Activated naive CD4-positive, alpha-beta T cell treated with anti-CD3 and anti-CD28 coated beads for 36 hours (primary cell): ENCODE results near the gene ESR2. TPM values are rescaled to one million over a fixed set of nuclear protein-coding genes. Genes with fewer than 3 reads are reported as not detected.

Experiments
- CTCF ChIA-PET: fragments of 350-600 bp; sonication (Branson Sonifier 250); formaldehyde crosslinking; loops from one replicate; lab custom pipeline; 2021; ENCODE audit warnings: antibody characterized with exemption; lab: Charles Lee
- DNase-seq: peaks from one replicate; pipeline ENCODE4 v3.0.0-alpha.2; 2020
- H3K27ac Mint-ChIP-seq: one replicate; pipeline ENCODE4 v1.8.0; 2021; ENCODE audit warnings: mild to moderate bottlenecking, mixed read lengths
- H3K27me3 Mint-ChIP-seq: one replicate; pipeline ENCODE4 v1.8.0; 2021; ENCODE audit warnings: low read depth, mixed read lengths
- H3K36me3 Mint-ChIP-seq: one replicate; pipeline ENCODE4 v1.8.0; 2021; ENCODE audit warnings: low read depth, mixed read lengths
- H3K4me1 Mint-ChIP-seq: one replicate; pipeline ENCODE4 v1.8.0; 2021; ENCODE audit warnings: low read depth, mixed read lengths
- H3K4me3 Mint-ChIP-seq: one replicate; pipeline ENCODE4 v1.8.0; 2021; ENCODE audit warnings: mild to moderate bottlenecking, moderate library complexity, mixed read lengths
- H3K9me3 Mint-ChIP-seq: one replicate; pipeline ENCODE4 v1.8.0; 2021; ENCODE audit warnings: mixed read lengths
- intact Hi-C: fragments of 100-400 bp; cut with micrococcal nuclease; formaldehyde crosslinking; loops from one replicate; pipeline ENCODE4 v1.15.1; 2023
- total RNA-seq, 2 experiments: library from RNA; stranded (reverse); gene quantifications; one replicate each; pipeline ENCODE4 v1.2.3, GENCODE V29; 2021

Gene ESR2
- total RNA-seq, 2 experiments from 2014 or later = 0.27 to 0.43 TPM

DNA sequence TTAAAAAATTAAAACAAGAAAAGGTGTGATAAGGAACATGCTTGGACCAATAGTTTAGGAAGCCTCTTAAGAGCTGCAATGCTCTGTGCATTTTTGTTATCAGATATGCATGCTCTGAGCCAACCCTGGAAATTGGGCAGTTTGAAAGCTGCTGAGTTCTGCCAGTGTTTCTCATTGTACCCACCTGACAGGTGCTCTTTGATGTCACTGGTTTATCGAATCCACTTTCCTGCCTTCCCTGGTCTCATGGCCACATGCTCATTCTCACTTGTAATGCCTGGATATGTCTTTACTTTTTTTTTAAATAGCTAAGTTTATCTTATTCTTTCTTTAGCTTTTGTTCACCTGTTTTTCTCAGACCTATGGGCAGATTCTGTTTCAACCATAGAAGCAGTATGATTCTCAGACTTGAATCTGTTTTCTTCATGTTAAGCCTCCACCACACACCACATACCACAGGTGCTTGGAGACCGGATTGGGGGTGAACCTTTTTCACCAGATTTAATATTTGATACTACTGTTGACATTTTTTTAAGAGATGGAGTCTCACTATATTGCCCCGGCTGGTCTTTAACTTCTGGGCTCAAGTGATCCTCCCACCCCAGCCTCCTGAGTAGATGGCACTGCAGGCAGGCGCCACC, 90.7 kb downstream of the ESR2 start:
- CTCF ChIA-PET = interaction anchor here (1.0 to 1.4 kb wide), 2 partner anchors 17 to 100 kb away, joined by 3 read pairs; no protein-coding TSS in a partner anchor
- H3K4me1 Mint-ChIP-seq = no peaks in the 10 kb centered on the region
- H3K9me3 Mint-ChIP-seq = no peaks in the 10 kb centered on the region
- no peak overlapping the region for H3K27ac Mint-ChIP-seq
- no peaks in the 10 kb centered on the region for H3K27me3 Mint-ChIP-seq
- H3K36me3 Mint-ChIP-seq = no peaks in the 10 kb centered on the region
- intact Hi-C loops = no loop called here
- no peak for DNase-seq
- H3K4me3 Mint-ChIP-seq = no peak overlapping the region

DNA sequence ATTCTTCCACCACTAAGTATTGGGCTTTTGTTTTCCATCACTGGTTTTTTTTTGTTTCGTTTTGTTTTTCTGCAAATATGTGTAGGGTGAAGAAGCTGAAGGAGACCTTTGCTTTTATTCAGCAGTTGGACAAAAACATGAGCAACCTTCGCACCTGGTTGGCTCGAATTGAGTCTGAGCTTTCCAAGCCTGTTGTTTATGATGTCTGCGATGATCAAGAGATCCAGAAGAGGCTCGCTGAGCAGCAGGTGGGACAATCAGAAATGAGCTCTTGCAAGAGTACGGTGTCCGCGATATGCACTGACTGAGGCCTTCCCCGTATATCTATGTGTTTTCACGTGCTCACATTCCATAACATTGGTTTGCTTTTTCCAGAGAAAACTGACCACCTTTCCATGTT, 91.5 kb downstream of the ESR2 start:
- H3K27me3 Mint-ChIP-seq = no peaks in the 10 kb centered on the region
- no peak overlapping the region for H3K4me3 Mint-ChIP-seq
- no peak overlapping the region for H3K27ac Mint-ChIP-seq
- H3K4me1 Mint-ChIP-seq = no peaks in the 10 kb centered on the region
- intact Hi-C loops = no loop called here
- H3K9me3 Mint-ChIP-seq = no peaks in the 10 kb centered on the region
- DNase-seq = no peak
- H3K36me3 Mint-ChIP-seq = no peaks in the 10 kb centered on the region
- CTCF ChIA-PET = interaction anchor here (1.4 kb wide), 1 partner anchor 101 kb away, joined by 3 read pairs; no protein-coding TSS in a partner anchor

DNA sequence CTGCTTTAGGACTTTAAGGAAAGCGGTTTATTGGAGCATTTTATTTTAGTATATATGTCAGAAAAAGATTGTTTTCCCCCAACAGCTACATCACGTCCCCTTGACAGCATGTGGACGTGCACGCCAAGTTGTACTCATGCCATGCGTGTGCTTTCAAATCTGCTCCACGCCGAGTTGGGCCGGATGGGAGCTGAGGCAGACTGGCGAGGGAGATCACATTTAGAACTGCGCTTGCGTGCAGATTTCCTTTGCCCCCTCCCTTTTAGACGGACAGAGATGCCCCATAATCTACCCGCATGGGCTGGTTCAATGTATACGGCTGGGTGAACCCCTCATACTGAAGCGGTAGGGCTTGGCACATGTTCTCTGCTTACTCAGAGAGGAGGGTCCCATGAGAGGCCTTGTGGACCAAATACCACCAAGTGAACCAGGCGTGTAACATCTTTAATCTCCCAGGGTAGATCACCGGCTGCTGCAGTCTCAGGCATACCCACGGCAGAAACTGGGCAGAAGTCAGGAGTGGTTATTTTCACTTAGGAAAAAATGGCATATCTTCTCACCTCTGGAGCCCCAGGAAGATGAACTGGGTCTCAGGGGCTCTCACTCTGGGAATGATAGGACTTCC, 92.1 kb downstream of the ESR2 start:
- intact Hi-C loops = no loop called here
- Mint-ChIP-seq H3K9me3 (no peaks in the 10 kb centered on the region), H3K36me3 (no peaks in the 10 kb centered on the region), H3K27ac (no peak overlapping the region), H3K27me3 (no peaks in the 10 kb centered on the region), H3K4me3 (no peak overlapping the region), H3K4me1 (peaks cover 3% of the 10 kb centered on the region)
- DNase-seq = no peak
- CTCF ChIA-PET = no interaction called here

DNA sequence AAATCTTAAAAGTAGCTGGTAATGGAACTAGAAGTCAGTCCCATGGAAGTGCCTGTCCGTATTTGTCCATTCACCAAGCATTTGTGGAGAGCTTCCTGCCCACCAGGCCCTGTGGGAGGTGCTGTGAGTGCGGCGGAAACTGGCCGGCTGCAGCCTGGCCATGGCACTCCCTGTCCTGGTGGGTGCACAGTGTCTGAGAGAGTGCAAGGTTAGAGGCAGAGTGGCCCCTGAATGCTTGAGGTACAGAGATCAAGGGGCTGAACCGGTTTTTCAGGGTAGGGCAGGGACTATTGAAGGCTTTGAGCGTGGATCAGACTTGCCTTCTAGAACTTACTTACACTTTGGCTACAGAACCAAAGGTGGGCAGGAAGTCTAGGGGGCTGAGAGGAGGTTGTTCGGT, 92.9 kb downstream of the ESR2 start:
- Mint-ChIP-seq H3K27me3 (no peaks in the 10 kb centered on the region), H3K4me1 (peaks cover 4% of the 10 kb centered on the region), H3K36me3 (no peaks in the 10 kb centered on the region), H3K4me3 (no peak overlapping the region), H3K27ac (no peak overlapping the region), H3K9me3 (no peaks in the 10 kb centered on the region)
- intact Hi-C loops = no loop called here
- CTCF ChIA-PET = no interaction called here
- DNase-seq = no peak

DNA sequence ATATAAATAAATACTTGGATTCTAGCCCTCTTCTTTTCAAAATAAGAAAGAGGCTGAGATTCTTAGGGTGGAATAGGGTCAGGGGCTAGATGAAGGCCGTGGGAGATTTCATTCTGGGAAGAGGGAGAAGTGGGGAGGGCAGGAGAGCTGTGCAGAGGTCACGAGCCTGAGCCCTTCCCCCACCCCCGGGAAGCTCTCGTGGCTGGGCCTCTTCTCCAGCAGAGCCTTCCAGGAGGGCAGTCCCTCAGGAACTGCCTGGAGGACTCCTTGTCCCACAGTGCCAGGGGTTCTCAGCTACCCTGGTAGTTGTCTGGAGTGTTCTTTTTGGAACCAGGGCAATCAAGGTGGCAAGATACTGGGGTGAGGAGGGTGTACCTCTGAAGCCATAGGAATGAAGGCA, 94.0 kb downstream of the ESR2 start:
- H3K27ac Mint-ChIP-seq = no peak overlapping the region
- no peaks in the 10 kb centered on the region for H3K9me3 Mint-ChIP-seq
- DNase-seq = no peak
- intact Hi-C loops = no loop called here
- CTCF ChIA-PET = no interaction called here
- no peaks in the 10 kb centered on the region for H3K27me3 Mint-ChIP-seq
- H3K4me1 Mint-ChIP-seq = peaks cover 14% of the 10 kb centered on the region
- no peaks in the 10 kb centered on the region for H3K36me3 Mint-ChIP-seq
- no peak overlapping the region for H3K4me3 Mint-ChIP-seq

DNA sequence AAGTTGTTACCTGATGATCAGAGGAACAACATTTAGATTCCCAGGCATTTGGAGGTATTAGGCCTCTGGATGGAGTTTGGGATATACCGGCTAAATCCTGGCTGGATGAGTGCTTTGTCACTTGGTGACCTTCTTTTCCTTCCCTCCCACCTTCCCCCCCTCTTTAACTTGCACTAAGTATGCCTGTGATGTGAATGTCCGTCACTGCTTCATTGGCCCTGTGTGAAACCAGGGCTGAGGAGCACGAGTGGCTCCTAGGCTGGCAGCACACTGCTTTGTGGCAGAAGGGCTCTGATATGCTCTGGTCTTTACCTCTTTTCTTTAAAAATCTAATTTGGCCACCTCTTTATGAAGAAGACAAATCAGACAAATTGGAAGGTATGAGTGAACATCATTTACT, 95.7 kb downstream of the ESR2 start:
- intact Hi-C loops = no loop called here
- Mint-ChIP-seq H3K36me3 (peaks cover 3% of the 10 kb centered on the region), H3K27ac (no peak overlapping the region), H3K4me1 (peaks cover 30% of the 10 kb centered on the region), H3K27me3 (no peaks in the 10 kb centered on the region), H3K9me3 (no peaks in the 10 kb centered on the region), H3K4me3 (no peak overlapping the region)
- CTCF ChIA-PET = interaction anchor here (0.6 kb wide), 1 partner anchor 105 kb away, joined by 3 read pairs; no protein-coding TSS in a partner anchor
- DNase-seq = no peak

DNA sequence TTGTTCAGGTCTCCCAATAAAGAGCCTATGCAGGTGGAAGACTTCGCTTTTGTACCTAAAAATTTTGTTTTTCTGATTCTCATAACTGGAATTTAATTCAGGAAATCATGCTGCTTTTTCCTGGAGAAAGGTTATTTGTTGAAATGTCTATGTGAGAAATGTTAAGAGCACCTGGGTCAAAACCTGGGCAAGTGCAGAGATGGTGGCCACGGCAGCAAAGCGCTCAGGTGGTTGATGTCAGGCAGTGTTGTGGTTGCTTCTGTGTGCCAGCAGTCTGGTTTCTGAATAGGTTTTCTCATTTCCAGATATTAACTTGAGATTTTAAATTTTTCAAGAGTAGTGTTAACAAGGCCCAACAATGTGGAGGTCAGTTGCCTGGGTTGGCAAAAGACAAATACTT, 96.2 kb downstream of the ESR2 start:
- no peaks in the 10 kb centered on the region for H3K27me3 Mint-ChIP-seq
- CTCF ChIA-PET = no interaction called here
- no peak overlapping the region for H3K27ac Mint-ChIP-seq
- peaks cover 3% of the 10 kb centered on the region for H3K36me3 Mint-ChIP-seq
- no peak for DNase-seq
- H3K4me1 Mint-ChIP-seq = peaks cover 30% of the 10 kb centered on the region
- intact Hi-C loops = no loop called here
- H3K4me3 Mint-ChIP-seq = no peak overlapping the region
- no peaks in the 10 kb centered on the region for H3K9me3 Mint-ChIP-seq

DNA sequence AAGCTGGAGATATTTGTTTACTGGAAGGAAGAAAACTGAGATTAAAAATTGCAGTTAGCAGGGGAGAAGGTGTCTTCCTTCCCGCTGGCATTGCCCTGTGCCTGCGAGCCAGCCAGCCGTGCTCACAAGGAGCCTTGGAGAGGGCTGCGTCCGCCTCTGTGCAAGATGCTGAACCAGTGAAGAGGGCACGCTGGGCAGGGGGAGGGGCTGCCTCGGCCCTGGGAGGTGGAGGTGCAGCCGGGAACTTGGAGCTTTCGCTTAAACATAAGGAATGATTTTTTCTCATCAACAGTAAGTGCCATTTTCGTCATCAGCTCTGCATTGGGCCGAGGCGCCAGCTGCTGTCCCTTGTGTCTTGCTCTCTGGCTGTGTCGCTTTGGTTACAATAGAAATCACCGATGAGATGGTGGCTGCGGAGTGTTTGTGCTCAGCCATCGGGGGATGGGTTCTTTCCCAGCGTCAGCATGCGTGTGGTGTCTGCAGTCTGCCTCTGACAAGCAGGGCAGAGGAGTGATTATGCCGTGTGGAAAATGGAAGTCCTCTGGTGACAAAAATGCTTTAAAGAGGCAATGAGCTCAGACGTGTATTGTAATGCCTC, 97.3 kb downstream of the ESR2 start:
- H3K4me3 Mint-ChIP-seq = peak overlapping the region; percentile 61
- CTCF ChIA-PET = interaction anchor here (1.0 to 1.2 kb wide), 3 partner anchors 11 to 107 kb away, joined by 3 to 4 read pairs (median 3); no protein-coding TSS in a partner anchor
- no peaks in the 10 kb centered on the region for H3K27me3 Mint-ChIP-seq
- H3K4me1 Mint-ChIP-seq = peaks cover 30% of the 10 kb centered on the region
- no peak overlapping the region for H3K27ac Mint-ChIP-seq
- H3K9me3 Mint-ChIP-seq = no peaks in the 10 kb centered on the region
- peaks cover 3% of the 10 kb centered on the region for H3K36me3 Mint-ChIP-seq
- peak; percentile 38 for DNase-seq
- intact Hi-C loops = no loop called here

DNA sequence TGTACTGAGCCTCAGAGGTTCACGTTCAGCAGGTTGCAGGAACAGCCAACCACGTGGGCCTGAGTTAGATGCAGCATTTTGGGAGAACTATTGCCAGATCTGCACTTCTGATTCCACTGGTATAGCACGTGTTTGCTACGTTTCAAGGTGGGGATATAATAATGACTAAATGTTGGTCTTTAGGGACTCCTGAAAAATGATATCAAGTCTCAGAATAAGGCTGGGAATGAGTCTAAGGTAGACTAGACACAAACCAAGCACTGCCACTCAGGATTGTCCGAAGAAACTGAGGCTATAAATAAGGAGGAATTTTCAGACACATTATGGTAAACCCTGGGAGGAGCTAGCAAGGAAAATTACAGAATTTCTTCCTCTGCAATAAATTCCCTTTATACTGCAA, 98.1 kb downstream of the ESR2 start:
- intact Hi-C loops = no loop called here
- Mint-ChIP-seq H3K4me1 (peaks cover 30% of the 10 kb centered on the region), H3K9me3 (no peaks in the 10 kb centered on the region), H3K27ac (no peak overlapping the region), H3K4me3 (no peak overlapping the region), H3K36me3 (peaks cover 8% of the 10 kb centered on the region), H3K27me3 (no peaks in the 10 kb centered on the region)
- no peak for DNase-seq
- CTCF ChIA-PET = interaction anchor here (1.0 kb wide), 1 partner anchor 59 kb away, joined by 3 read pairs; no protein-coding TSS in a partner anchor

DNA sequence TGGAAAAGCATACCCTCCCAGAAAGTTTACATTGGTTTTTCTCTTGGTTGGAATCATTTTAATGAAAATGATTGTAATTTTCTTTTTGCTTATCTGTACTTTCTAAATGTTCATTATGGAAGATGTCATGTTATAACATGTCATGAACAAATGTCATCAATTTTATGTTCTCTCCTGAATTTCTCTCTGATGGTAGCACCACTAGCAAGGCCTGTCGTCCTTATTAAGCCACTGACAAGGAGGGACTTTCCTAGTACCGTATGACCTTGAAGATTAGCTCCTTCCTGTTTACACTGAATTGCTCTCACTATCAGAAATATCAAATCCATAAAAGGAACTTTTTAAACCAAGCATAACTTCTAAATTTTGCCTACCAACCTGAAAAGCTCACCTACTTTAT, 99.0 kb downstream of the ESR2 start:
- peak overlapping the region; percentile 60 for H3K27ac Mint-ChIP-seq
- no peak for DNase-seq
- CTCF ChIA-PET = interaction anchor here (0.6 to 0.9 kb wide), 2 partner anchors 102 to 104 kb away, joined by 3 read pairs; no protein-coding TSS in a partner anchor
- H3K4me1 Mint-ChIP-seq = peaks cover 30% of the 10 kb centered on the region
- H3K4me3 Mint-ChIP-seq = no peak overlapping the region
- H3K27me3 Mint-ChIP-seq = no peaks in the 10 kb centered on the region
- no peaks in the 10 kb centered on the region for H3K9me3 Mint-ChIP-seq
- intact Hi-C loops = no loop called here
- peaks cover 14% of the 10 kb centered on the region for H3K36me3 Mint-ChIP-seq

DNA sequence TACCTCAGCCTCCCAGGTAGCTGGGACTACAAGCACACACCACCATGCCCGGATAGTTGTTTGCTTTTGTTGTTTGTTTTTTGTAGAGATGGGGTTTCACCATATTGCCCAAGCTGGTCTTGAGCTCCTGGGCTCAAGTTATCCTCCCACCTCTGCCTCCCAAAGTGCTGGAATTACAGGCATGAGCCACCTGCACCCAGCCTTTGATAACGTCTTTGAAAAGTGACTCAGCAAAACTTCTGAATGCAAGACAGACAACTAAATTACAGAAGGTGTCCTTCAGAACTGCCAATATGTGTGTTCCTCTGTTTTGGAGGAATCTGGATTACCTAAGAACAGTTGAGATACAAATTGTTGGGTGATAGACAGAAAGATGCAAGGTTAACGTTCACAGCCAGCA, 99.8 kb downstream of the ESR2 start:
- H3K4me1 Mint-ChIP-seq = peaks cover 30% of the 10 kb centered on the region
- H3K27me3 Mint-ChIP-seq = no peaks in the 10 kb centered on the region
- no peak for DNase-seq
- H3K27ac Mint-ChIP-seq = no peak overlapping the region
- no peak overlapping the region for H3K4me3 Mint-ChIP-seq
- intact Hi-C loops = no loop called here
- CTCF ChIA-PET = no interaction called here
- peaks cover 20% of the 10 kb centered on the region for H3K36me3 Mint-ChIP-seq
- H3K9me3 Mint-ChIP-seq = no peaks in the 10 kb centered on the region

DNA sequence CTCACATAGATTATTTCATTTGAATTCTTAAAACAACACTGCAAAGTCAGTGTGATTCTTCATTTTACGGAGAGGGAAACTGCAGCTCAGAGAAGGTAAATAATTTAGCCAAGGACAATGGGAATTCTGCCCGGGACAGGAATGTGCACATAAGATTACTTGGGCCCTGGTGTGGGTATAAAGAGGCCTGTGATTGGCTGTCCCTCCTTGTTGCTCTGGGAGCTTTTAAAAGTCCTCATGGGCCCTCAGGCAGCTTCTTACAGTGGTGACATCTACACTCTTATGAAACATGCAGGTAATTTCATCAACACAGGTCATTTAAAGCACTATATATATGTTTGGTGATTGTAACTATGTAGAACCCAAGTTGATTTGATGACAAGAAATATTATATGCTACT, 100.3 kb downstream of the ESR2 start:
- Mint-ChIP-seq H3K27me3 (no peaks in the 10 kb centered on the region), H3K9me3 (no peaks in the 10 kb centered on the region), H3K4me1 (peaks cover 30% of the 10 kb centered on the region), H3K27ac (no peak overlapping the region), H3K36me3 (peaks cover 20% of the 10 kb centered on the region), H3K4me3 (no peak overlapping the region)
- intact Hi-C loops = no loop called here
- CTCF ChIA-PET = interaction anchor here (0.6 kb wide), 1 partner anchor 573 kb away, joined by 3 read pairs; no protein-coding TSS in a partner anchor
- no peak for DNase-seq
